D721Med (cell line): Measurements from ENCODE around the gene GPR152.
A peak's percentile ranks its signal among the peaks of the same experiment; 100 is the strongest.
"Not testable (repeated sequence)": the region's sequence is repeated elsewhere in the genome, so short reads cannot be mapped to it uniquely, and the experiment has no call there.

ENCODE experiments used
- DNase-seq: peaks from one replicate; pipeline ENCODE4 v3.0.0; 2011; ENCODE audit warnings: low spot score; ENCODE audit not compliant: insufficient read length
- FAIRE-seq: peaks from 2 replicates; lab custom pipeline; 2011; peaks lifted over from hg19 to GRCh38; lab: Jason Lieb, UNC
- CTCF ChIP-seq: IDR thresholded peaks from 2 replicates; pipeline ENCODE4 v1.5.1; 2012; ENCODE audit warnings: mild to moderate bottlenecking, control low read depth; ENCODE audit not compliant: insufficient read depth; ENCODE audit errors: missing control alignments

GPR152 gene

GRCh38 chr11:67429722-67430121, 22.8 kb downstream of the GPR152 start:
- DNase-seq (no peak), FAIRE-seq (no peak)
- TF ChIP-seq CTCF, result no peak

- FAIRE-seq (no peak), DNase-seq (no peak)
- TF ChIP-seq CTCF, result no peak
Measured at GRCh38 chr11:67429038-67429668, 23.4 kb downstream of the GPR152 start.

GRCh38 chr11:67428052-67429001, 24.2 kb downstream of the GPR152 start, which contains the start of gene RPS6KB2:
Gene RPS6KB2 (plus strand): TSS chr11:67428494. CDS start chr11:67428546, 52 bp downstream.
- TF ChIP-seq CTCF, result no peak
- FAIRE-seq (no peak), DNase-seq (peak; percentile 100)

- DNase-seq, FAIRE-seq: not testable (repeated sequence)
Measured at GRCh38 chr11:67427364-67427859, 25.1 kb downstream of the GPR152 start.

- no peak for DNase-seq
- no peak for TF ChIP-seq CTCF
- FAIRE-seq, result no peak
Measured at GRCh38 chr11:67423891-67424613, 28.5 kb downstream of the GPR152 start.

- TF ChIP-seq CTCF, result no peak
- FAIRE-seq, result no peak
Measured at GRCh38 chr11:67423466-67423865, 29.1 kb downstream of the GPR152 start.

GRCh38 chr11:67422891-67423290, 29.6 kb downstream of the GPR152 start:
- DNase-seq (no peak), FAIRE-seq (no peak)
- TF ChIP-seq CTCF, result no peak

More at GRCh38 chr11:67423466-67423865, 29.1 kb downstream of the GPR152 start:
- DNase-seq, result no peak
